HepG2 (cell line): ENCODE data around the gene BRPF1.

Source experiments
- ATF2 ChIP-seq: sonication (generic); formaldehyde crosslinking; IDR thresholded peaks from 2 replicates; pipeline ENCODE4 v1.4.0; 2020; ENCODE audit warnings: missing genetic modification reagents
- CTCF ChIP-seq: sonication (generic); formaldehyde crosslinking; IDR thresholded peaks from 2 replicates; pipeline ENCODE4 v1.5.0; 2020; ENCODE audit warnings: mild to moderate bottlenecking, missing genetic modification reagents, moderate library complexity
- MTA3 ChIP-seq: sonication (generic); formaldehyde crosslinking; IDR thresholded peaks from 2 replicates; pipeline ENCODE4 v1.4.0; 2020; ENCODE audit warnings: missing genetic modification reagents
- SNAPC5 ChIP-seq: sonication (generic); formaldehyde crosslinking; IDR thresholded peaks from 2 replicates; pipeline ENCODE4 v1.8.1; 2023; ENCODE audit warnings: mild to moderate bottlenecking, missing genetic modification reagents, borderline replicate concordance
- ZNF580 ChIP-seq: IDR thresholded peaks from 2 replicates; pipeline ENCODE4 v1.6.1; 2016; ENCODE audit warnings: low read depth, borderline replicate concordance

- TF ChIP-seq ATF2 (CRISPR knock-in tag), result no peak
- TF ChIP-seq MTA3 (CRISPR knock-in tag), result no peak
- TF ChIP-seq CTCF, result no peak
- TF ChIP-seq ZNF580 (CRISPR knock-in tag), result no peak
- TF ChIP-seq SNAPC5 (CRISPR knock-in tag), result no peak
Measured at GRCh38 chr3:9703736-9704346, 27.7 kb upstream of the BRPF1 start, which contains the start of gene CPNE9.
